ENCODE data around the gene FAF2.
A peak's percentile ranks its signal among the peaks of the same experiment; 100 is the strongest.
"Not testable (repeated sequence)": the region's sequence is repeated elsewhere in the genome, so short reads cannot be mapped to it uniquely, and the experiment has no call there.

FAF2 gene

DNA sequence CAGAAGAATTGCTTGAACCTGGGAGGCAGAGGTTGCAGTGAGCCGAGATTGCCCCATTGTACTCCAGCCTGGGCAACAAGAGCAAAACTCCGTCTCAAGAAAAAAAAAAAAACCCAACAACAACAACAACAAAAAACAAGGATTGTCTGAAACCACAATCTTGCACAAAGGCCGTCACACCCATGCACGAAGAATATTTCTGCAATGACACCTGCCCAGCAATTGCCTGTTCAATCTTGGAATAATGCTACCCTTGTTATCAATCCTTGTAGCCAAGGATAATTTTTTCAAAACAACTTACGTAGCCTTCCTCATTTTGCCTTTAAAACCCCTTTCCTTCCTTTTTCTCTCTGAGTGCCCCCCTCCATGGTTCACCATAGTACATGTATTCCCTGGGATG lies 28.1 kb upstream of the FAF2 start:
- DNase-seq, result no peak

DNA sequence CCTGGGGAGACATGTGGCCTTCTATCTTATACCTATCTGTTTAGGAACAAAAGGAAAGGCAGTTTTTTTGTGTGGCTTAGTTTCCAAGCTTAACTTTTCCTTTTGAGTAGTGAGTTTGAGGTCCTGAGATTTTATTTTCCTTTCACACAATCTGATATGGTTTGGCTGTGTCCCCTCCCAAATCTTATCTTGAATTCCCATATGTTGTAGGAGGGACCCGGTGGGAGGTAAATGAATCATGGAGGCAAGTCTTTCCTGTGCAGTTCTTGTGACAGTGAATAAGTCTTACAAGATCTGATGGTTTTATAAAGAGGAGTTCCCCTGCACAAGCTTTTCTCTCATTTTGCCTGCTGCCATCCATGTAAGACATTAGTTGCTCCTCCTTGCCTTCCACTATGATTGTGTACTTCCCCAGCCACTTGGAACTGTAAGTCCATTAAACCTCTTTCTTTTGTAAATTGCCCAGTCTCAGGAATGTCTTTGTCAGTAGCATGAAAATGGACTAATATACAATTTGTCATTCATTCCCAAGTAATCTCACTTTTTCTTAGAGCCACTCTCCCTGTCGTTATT lies 27.1 kb upstream of the FAF2 start:
- DNase-seq, result no peak

GRCh38 chr5:176424181-176424580 lies 24.0 kb upstream of the FAF2 start:
- DNase-seq, result no peak

- DNase-seq, result no peak
Observed at GRCh38 chr5:176425138-176425537, 23.0 kb upstream of the FAF2 start.

- DNase-seq, result no peak
Observed at GRCh38 chr5:176425791-176426190, 22.4 kb upstream of the FAF2 start.

GRCh38 chr5:176426876-176427275 lies 21.3 kb upstream of the FAF2 start:
- DNase-seq, result no peak

GRCh38 chr5:176427971-176428370 lies 20.2 kb upstream of the FAF2 start:
- DNase-seq, result no peak

DNA sequence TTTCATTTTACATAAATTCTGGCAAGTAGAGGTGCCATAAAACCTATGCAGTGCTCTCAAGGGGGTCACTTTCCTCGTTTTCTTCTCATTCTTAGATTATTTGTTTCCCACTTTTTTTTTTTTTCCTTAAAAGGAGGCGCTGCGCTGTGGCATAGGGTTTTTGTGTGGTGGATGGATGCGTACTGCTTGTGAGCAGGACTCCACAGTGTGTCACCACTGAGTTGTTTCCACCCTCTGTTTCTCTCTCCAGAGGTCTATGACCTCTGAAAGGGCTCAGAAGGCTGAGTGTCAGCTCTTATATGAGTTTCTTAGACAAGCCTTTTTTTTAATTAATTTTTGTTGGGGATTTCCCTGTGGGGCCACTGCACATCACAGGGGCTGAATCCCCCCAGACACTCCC lies 18.2 kb upstream of the FAF2 start:
- no peak for DNase-seq

GRCh38 chr5:176432707-176433106 lies 15.5 kb upstream of the FAF2 start:
- no peak for DNase-seq

GRCh38 chr5:176436656-176437055 lies 11.5 kb upstream of the FAF2 start:
- DNase-seq, result no peak

GRCh38 chr5:176438959-176439757 lies 9.0 kb upstream of the FAF2 start:
- DNase-seq, result no peak

DNA sequence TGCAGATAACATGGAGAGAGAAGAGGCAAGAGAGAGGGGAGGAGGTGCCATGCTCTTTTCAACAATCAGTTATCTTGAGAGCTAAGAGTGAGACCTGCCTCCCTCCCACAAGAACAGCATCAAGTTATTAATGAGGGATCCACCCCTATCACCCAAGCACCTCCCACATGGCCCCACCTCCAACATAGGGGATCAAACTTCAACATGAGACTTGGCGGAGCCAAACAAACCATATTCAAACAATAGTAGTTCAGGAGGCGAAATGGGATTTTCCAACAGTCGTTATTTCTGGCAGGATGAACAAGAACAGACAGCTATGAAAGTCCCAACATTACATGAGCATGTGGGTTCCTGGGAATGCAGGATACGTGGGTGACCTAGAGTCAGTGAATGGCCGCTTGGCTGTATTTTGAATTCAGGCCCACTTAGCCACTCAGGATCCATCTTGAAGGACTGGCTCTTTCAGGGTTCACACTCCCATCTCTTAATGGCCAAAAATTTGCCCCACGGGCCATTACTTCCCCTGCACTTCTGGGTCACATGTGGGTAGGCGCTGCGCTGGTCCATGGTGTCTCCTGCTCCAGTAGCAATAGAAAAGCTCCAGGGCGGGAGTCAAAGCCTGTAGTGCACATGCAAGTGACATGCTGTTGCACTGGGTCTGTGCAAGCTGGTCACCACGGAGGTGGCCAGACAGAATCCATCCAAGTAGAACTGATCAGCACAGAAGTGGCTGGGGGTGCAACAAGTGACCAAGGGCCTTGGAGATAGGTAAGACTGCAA lies 7.1 kb upstream of the FAF2 start:
- DNase-seq, result no peak

- no peak for DNase-seq
Observed at GRCh38 chr5:176441921-176442323, 6.3 kb upstream of the FAF2 start.

- DNase-seq, result not testable (repeated sequence)
Observed at GRCh38 chr5:176442911-176443310, 5.3 kb upstream of the FAF2 start.

- no peak for DNase-seq
Observed at GRCh38 chr5:176444742-176445141, 3.4 kb upstream of the FAF2 start.

DNA sequence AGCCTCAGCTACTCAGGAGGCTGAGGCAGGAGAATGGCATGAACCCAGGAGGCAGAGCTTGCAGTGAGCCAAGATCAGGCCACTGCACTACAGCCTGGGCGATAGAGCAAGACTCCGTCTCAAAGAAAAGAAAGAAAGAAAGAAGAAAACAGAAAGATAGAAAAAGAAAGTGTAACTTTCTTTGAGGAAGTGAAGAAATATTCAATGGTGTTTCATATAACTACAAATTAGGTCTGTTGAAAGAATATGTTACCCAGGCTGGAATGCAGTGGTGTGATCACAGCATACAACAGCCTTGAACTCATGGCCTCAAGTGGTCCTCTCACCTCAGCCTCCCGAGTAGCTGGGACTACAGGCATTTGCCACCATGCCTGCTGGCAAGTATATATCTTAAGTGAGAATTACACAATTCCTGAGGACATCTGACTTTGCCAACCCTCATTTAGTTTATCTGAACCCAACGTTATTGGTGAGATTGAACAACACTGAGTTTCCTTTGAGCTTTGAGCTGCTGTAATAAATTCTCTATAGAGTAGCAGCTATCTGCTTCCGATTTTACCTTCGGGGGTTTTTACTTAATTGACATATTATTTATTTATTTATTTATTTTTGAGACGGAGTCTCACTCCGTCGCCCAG lies 2.0 kb upstream of the FAF2 start:
- no peak for DNase-seq

DNA sequence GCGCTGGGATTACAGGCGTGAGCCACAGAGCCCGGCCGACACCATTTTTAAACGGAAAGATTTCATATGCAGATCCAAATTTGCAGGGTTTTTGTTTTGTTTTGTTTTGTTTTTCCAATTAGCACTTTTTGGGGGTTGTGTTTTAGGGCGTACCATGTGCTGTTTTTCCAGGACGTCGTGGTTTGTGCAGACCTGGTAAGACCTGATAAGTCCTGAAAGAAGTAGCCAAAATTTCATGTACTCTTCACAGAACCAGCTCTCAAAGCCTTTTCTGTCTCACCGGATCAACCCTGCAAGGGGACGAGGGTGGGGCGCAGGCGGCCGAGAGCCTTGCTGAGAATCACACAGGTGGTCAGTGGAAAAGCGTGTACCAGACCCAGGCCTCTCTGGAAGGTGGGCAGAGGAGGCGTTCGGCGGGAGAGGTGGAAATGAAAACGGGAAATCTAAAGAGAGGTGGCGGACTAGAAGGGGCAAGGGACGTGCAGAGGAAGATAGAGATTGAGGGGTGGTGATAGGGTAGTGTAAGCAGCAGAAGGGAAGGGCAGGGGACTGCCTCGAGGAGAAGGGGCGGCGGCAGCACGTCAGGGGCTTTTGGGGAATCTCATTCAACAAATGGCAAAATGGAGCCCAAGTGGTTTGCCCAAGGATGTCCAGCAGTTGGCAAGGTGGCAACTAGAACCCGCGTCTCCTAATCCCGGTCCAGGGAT lies 1.1 kb upstream of the FAF2 start:
- DNase-seq, result no peak

DNA sequence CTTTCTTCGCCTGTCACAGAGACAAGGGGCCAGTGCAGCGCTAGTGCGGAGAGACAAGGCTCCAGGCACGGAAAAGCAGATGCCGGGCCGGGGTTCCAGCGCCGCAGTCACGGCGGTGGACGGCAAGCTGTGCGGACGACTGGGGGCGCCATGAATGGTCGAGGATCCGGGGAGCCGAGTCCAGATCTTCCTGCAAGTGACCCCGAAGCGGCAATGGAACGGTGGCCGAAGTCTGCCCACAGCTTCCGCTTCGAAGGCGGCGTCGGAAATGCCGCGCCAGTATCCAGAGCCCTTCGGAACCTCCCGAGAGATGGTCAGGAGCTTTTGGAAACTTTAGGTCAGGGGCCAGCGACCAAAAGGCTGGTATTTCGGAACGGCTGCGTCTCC lies 601 bp upstream of the FAF2 start:
- peak; percentile 32 for DNase-seq

DNA sequence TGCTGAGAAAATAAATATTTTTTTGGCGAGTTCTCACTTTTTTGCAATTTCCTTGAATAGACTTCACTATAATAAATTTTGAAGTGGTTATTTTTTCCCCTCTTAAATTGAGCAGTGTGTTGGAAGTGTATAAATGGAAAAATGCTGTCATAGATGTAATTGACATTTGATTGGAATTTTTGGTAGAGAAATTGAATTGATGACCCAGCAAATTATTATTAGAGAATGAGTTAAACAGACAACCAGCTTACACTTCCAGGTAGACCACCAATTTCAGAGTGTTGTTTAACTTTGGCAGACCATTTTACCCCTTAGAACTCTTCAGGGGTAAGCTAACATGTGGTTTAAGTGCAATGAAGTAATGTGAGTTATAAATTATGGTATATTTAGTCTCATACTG lies 1.9 kb downstream of the FAF2 start:
- no peak for DNase-seq

- no peak for DNase-seq
Observed at GRCh38 chr5:176454724-176455394, 6.7 kb downstream of the FAF2 start.

- DNase-seq, result no peak
Observed at GRCh38 chr5:176458904-176459561, 10.8 kb downstream of the FAF2 start.

DNA sequence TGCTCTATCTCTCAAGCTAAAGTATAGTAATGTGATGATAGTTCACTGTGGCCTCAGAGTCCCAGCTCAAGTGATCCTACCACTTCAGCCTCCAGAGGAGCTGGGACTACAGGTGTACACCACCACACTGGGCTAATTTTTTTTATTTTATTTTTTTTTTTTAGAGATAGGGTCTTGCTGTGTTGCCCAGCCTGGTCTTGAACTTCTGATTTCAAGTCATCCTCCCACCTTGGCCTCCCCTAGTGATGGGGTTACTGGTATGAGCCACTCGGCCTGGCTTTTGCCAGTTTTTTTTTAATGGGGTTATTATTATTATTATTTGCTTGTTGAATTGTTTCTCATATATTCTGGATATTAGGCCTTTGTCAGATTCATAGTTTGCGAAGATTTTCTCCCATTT lies 13.2 kb downstream of the FAF2 start:
- no peak for DNase-seq

Measured in activated naive CD4-positive, alpha-beta T cell treated with anti-CD3 and anti-CD28 coated beads, Interleukin-2, amount 50 U/mL, for 16 hours (primary cell).